GM12891 (cell line): Measurements from ENCODE around the gene MAP3K20.

Experiments used
- POLR2A ChIP-seq: IDR thresholded peaks from 2 replicates; pipeline ENCODE4 v1.6.1; 2011; ENCODE audit warnings: low read depth, low read length, control low read depth
- POLR2AphosphoS5 ChIP-seq: IDR thresholded peaks from 2 replicates; pipeline ENCODE4 v1.6.1; 2011; ENCODE audit warnings: low read depth, low read length, control low read depth
- TAF1 ChIP-seq: IDR thresholded peaks from 2 replicates; pipeline ENCODE4 v1.6.1; 2011; ENCODE audit warnings: low read depth, low read length, control low read depth

DNA sequence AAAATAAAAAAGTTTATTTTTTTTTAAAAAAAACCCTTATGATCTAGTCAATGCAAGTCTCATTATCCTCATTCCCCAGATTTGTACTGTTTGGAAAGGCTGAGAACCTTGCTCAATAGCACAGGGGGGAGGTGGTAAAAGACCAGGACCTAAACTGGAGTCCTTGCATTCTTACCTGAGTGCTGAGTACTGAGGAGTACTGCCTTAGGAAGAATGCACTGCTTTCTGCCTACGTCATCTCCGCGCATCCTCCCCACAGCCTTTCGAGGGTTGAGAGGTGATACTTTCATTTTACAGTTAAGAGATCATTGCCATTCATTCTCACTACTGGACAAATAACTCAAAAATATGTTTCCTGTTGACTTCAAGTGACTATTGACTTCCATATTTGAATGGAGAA lies 73.8 kb downstream of the MAP3K20 start:
- TF ChIP-seq TAF1 (no peak), POLR2A (no peak), POLR2AphosphoS5 (no peak)
